ENCODE data around the gene FCHO2. TPM values are rescaled to one million over a fixed set of nuclear protein-coding genes. Genes with fewer than 3 reads are reported as not detected.

Gene FCHO2
- total RNA-seq, 1 experiment from 2014 or later: 5.8 TPM

DNA sequence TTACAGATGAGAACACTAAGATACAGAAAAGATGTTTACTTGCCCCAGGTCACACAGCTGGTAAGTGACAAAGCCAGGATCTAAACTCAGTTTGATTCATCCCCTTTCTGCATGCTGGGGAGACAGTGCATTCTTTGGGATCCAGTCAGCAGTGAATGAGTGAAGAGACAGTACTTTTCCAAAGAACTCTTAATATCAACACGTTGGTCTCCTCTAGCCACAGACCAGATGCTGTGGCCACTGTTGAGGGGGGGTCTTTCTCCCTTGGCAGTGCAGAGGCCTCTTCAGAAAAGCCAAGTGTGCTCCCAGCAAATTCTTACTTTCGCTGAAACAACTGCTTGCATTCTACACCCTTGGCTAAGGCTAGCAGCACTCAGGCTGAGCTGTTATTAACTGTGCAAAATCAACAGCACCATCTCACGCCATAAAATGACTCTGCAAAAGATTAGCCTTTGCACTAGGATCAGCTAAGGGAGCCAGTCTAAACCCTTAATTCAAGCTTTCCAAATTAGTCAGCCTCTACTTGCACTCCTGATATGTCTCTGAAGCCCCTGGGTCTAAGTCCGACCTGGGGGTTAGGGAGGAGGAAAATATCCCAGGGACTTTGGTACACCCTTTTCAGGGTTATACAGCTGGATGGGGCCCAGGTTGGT, 159.7 kb downstream of the FCHO2 start:
- H2BK12ac ChIP-seq (ENCODE audit: insufficient read length, low read depth, low read length): no peak overlapping the region
- H3K4me2 ChIP-seq (ENCODE audit: insufficient read depth, insufficient read length, low read length): no peak overlapping the region
- H2AFZ ChIP-seq (ENCODE audit: low read length): no peak overlapping the region
- H3K27me3 Mint-ChIP-seq (ENCODE audit: low read depth): peaks cover 39% of the 10 kb centered on the region
- no peak for DNase-seq
- H3K36me3 Mint-ChIP-seq (ENCODE audit: insufficient read depth in 1 of 3, low read depth in 3 of 3): no peaks in the 10 kb centered on the region; a peak in 1 of 7 replicates
- H3K4me1 ChIP-seq (ENCODE audit: insufficient read depth, low read length): no peaks in the 10 kb centered on the region
- no peak overlapping the region for H3K18ac ChIP-seq (ENCODE audit: insufficient read length, low read depth, low read length)
- no peak overlapping the region for H3K9ac ChIP-seq (ENCODE audit: extremely low read depth, insufficient read length, low read length)
- no peak overlapping the region for H3K56ac ChIP-seq (ENCODE audit: insufficient read length, low read depth, low read length)
- no CpG with 5 or more reads among the region's 4 CpGs for WGBS (ENCODE audit: extremely low coverage, insufficient read length, low lambda C conversion rate)
- H2BK120ac ChIP-seq (ENCODE audit: low read depth, low read length, poor library complexity, severe bottlenecking): no peak overlapping the region
- H2BK5ac ChIP-seq (ENCODE audit: insufficient read length, low read length): no peak overlapping the region
- peaks cover 6% of the 10 kb centered on the region; the same call in 1 of the 2 replicates for H3K27me3 ChIP-seq (ENCODE audit: insufficient read depth, low read length)
- H4K5ac ChIP-seq (ENCODE audit: insufficient read length, low read depth, low read length): no peak overlapping the region
- TF ChIP-seq, protein P1, sequence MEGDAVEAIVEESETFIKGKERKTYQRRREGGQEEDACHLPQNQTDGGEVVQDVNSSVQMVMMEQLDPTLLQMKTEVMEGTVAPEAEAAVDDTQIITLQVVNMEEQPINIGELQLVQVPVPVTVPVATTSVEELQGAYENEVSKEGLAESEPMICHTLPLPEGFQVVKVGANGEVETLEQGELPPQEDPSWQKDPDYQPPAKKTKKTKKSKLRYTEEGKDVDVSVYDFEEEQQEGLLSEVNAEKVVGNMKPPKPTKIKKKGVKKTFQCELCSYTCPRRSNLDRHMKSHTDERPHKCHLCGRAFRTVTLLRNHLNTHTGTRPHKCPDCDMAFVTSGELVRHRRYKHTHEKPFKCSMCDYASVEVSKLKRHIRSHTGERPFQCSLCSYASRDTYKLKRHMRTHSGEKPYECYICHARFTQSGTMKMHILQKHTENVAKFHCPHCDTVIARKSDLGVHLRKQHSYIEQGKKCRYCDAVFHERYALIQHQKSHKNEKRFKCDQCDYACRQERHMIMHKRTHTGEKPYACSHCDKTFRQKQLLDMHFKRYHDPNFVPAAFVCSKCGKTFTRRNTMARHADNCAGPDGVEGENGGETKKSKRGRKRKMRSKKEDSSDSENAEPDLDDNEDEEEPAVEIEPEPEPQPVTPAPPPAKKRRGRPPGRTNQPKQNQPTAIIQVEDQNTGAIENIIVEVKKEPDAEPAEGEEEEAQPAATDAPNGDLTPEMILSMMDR (conservative IDR thresholded peaks at IDR 0.05): no peak
- H3K79me2 ChIP-seq (ENCODE audit: insufficient read depth, low read length): no peaks in the 10 kb centered on the region
- H3K27ac Mint-ChIP-seq: no peak overlapping the region
- no peak overlapping the region for H3K27ac ChIP-seq (ENCODE audit: insufficient read length, low read depth, low read length)
- H2BK20ac ChIP-seq (ENCODE audit: low read depth, low read length, poor library complexity, severe bottlenecking): no peak overlapping the region
- no peak overlapping the region for H3T11ph ChIP-seq (ENCODE audit: low read length)
- no peak overlapping the region for H3K4ac ChIP-seq (ENCODE audit: low read depth, low read length)
- no peak overlapping the region for H4K8ac ChIP-seq (replicated peaks; ENCODE audit: insufficient read length, low read depth, low read length)
- H4K20me1 ChIP-seq (ENCODE audit: control insufficient read depth, insufficient read depth, insufficient read length): no peaks in the 10 kb centered on the region
- H3K14ac ChIP-seq (ENCODE audit: insufficient read depth, low read length): no peak overlapping the region
- no peak overlapping the region for H4K91ac ChIP-seq (ENCODE audit: insufficient read length, low read depth, low read length)
- H3K4me1 Mint-ChIP-seq: peaks cover 9 to 10% of the 10 kb centered on the region in 2 experiments
- H2BK15ac ChIP-seq (ENCODE audit: low read depth, low read length): no peak overlapping the region
- H3K23ac ChIP-seq (ENCODE audit: insufficient read length, low read depth, low read length): no peak overlapping the region
- no peaks in the 10 kb centered on the region for H3K79me1 ChIP-seq (ENCODE audit: insufficient read depth, low read depth, low read length, poor library complexity, severe bottlenecking)
- peaks cover 5% of the 10 kb centered on the region for H3K23me2 ChIP-seq (ENCODE audit: insufficient read length, low read depth, low read length, poor library complexity, severe bottlenecking)
- no peaks in the 10 kb centered on the region; a peak in 3 of 5 replicates for H3K9me3 Mint-ChIP-seq
- H3K9me3 ChIP-seq (ENCODE audit: control insufficient read depth, low read depth, low read length): no peaks in the 10 kb centered on the region
- no peak overlapping the region for H2AK5ac ChIP-seq (ENCODE audit: insufficient read length, low read length)
- no peak overlapping the region for H3K4me3 Mint-ChIP-seq
